GM19468 (cell line): ENCODE data around the gene MCRIP2.

Experiments used
- ATAC-seq: cut with Tn5 transposase; IDR thresholded peaks from one replicate; pipeline ENCODE4 v1.9.1; 2021; ENCODE audit warnings: mild to moderate bottlenecking, moderate library complexity, moderate number of reproducible peaks; ENCODE audit not compliant: unreplicated experiment; ENCODE audit errors: extremely low read depth

Gene MCRIP2

GRCh38 chr16:646679-647172 lies 5.1 kb downstream of the MCRIP2 start:
- no peak for ATAC-seq

- ATAC-seq, result no peak
Measured at GRCh38 chr16:647173-647902, 5.7 kb downstream of the MCRIP2 start.

- no peak for ATAC-seq
Measured at GRCh38 chr16:648071-648780, 6.6 kb downstream of the MCRIP2 start.

GRCh38 chr16:648781-649589 lies 7.4 kb downstream of the MCRIP2 start, which contains the start of gene WDR90:
WDR90 (plus strand) TSS chr16:649365; CDS start chr16:649417, 52 bp downstream.
- ATAC-seq, result peak; percentile 69

GRCh38 chr16:649631-650030 lies 8.0 kb downstream of the MCRIP2 start:
- ATAC-seq, result no peak

- ATAC-seq, result no peak
Measured at GRCh38 chr16:651844-652243, 10.2 kb downstream of the MCRIP2 start.

- no peak for ATAC-seq
Measured at GRCh38 chr16:652454-653305, 11.1 kb downstream of the MCRIP2 start.

- ATAC-seq, result no peak
Measured at GRCh38 chr16:654034-654433, 12.4 kb downstream of the MCRIP2 start.

GRCh38 chr16:657487-657886 lies 15.9 kb downstream of the MCRIP2 start:
- ATAC-seq, result no peak

- no peak for ATAC-seq
Measured at GRCh38 chr16:658679-659571, 17.3 kb downstream of the MCRIP2 start.

GRCh38 chr16:659618-660017 lies 18.0 kb downstream of the MCRIP2 start:
- ATAC-seq, result no peak

GRCh38 chr16:660132-660458 lies 18.5 kb downstream of the MCRIP2 start:
- no peak for ATAC-seq

- ATAC-seq, result peak; percentile 54
Measured at GRCh38 chr16:660459-661183, 19.0 kb downstream of the MCRIP2 start.

- ATAC-seq, result no peak
Measured at GRCh38 chr16:661184-661821, 19.7 kb downstream of the MCRIP2 start.

GRCh38 chr16:662095-662494 lies 20.5 kb downstream of the MCRIP2 start:
- no peak for ATAC-seq

GRCh38 chr16:662597-662996 lies 21.0 kb downstream of the MCRIP2 start:
- ATAC-seq, result no peak

GRCh38 chr16:666572-666971 lies 24.9 kb downstream of the MCRIP2 start:
- ATAC-seq, result no peak
